Thoracic aorta (tissue), 2 donors: ENCODE results near the gene ATAD3A. TPM values are rescaled to one million over a fixed set of nuclear protein-coding genes. Genes with fewer than 3 reads are reported as not detected.

Experiments
- ATAC-seq: fragments of 150-250 bp; one replicate; pipeline ENCODE4 v1.8.0; 2017; ENCODE audit warnings: low read depth; ENCODE audit not compliant: insufficient number of reproducible peaks, low FRiP score
- DNase-seq: peaks from one replicate; pipeline ENCODE4 v3.0.0-alpha.2; 2020; ENCODE audit warnings: low spot score
- H3K27ac ChIP-seq, 2 donors: fragments of 200-600 bp; sonication (generic); 1 replicate in 1 of 2; 2 replicates in 1 of 2; pipeline ENCODE4 v1.5.1; 2016; ENCODE audit warnings: mild to moderate bottlenecking in 2 of 2, moderate library complexity in 2 of 2
- H3K27me3 ChIP-seq: fragments of 200-600 bp; sonication (generic); replicated peaks from 2 replicates; pipeline ENCODE4 v1.6.0; 2016; ENCODE audit warnings: mild to moderate bottlenecking; ENCODE audit not compliant: insufficient read depth
- H3K36me3 ChIP-seq: fragments of 200-600 bp; sonication (generic); one replicate; pipeline ENCODE4 v1.5.1; 2016
- H3K4me1 ChIP-seq, 2 donors: fragments of 200-600 bp; sonication (generic); 1 replicate in 1 of 2; 2 replicates in 1 of 2; pipeline versions ENCODE4 v1.5.1 to v1.6.0; 2016; ENCODE audit warnings: low read depth in 2 of 2, mild to moderate bottlenecking in 1 of 2; ENCODE audit not compliant: control insufficient read depth in 1 of 2
- H3K4me3 ChIP-seq: fragments of 200-600 bp; sonication (generic); 2 replicates; pipeline ENCODE4 v1.5.1; 2016; ENCODE audit warnings: mild to moderate bottlenecking
- H3K9me3 ChIP-seq: fragments of 200-600 bp; sonication (generic); 2 replicates; pipeline ENCODE4 v1.5.1; 2016
- CTCF ChIP-seq: fragments of 200-600 bp; sonication (generic); IDR thresholded peaks from one replicate; pipeline ENCODE4 v1.5.1; 2019; ENCODE audit warnings: antibody characterized with exemption
- total RNA-seq, 2 donors: library from RNA; depleted of rRNA; stranded (reverse); fragments of >200 nt; gene quantifications; one replicate each; pipeline versions ENCODE4 v1.1.0 to v1.2.3, GENCODE V29; 2016

ATAD3A gene
- total RNA-seq, 2 donors from 2014 or later = 16.7 to 17.6 TPM

GRCh38 chr1:1564268-1564667 lies 52.3 kb downstream of the ATAD3A start:
- TF ChIP-seq CTCF = no peak
- H3K4me1 ChIP-seq = peaks cover 3 to 9% of the 10 kb centered on the region in 2 donors
- ATAC-seq = no peak
- H3K27ac ChIP-seq = no peak overlapping the region
- H3K4me3 ChIP-seq = no peak overlapping the region
- peaks cover 50% of the 10 kb centered on the region for H3K36me3 ChIP-seq
- no peak for DNase-seq
- H3K27me3 ChIP-seq = no peaks in the 10 kb centered on the region
- no peaks in the 10 kb centered on the region for H3K9me3 ChIP-seq

DNA sequence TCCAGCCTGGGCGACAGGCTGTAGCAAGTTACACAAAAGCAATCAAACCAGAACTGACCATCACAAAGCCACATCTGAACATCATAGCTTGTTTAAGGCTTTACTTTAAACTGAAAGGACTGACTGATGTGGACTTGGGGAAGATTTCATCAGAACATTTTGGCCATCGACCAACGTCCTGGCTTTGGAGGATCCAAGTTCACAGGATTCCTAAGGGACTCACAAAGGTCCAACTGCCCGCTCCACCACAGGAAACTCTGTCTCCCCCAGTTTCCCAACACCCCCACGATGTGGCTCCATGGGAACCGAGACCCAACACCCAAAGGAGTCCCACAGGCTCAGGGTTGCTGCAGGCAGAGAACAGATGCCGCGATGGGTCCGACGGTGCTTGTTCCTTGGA lies 53.4 kb downstream of the ATAD3A start:
- TF ChIP-seq CTCF = no peak
- no peak for ATAC-seq
- Histone ChIP-seq H3K27me3 (no peaks in the 10 kb centered on the region), H3K27ac (no peak overlapping the region), H3K9me3 (no peaks in the 10 kb centered on the region), H3K36me3 (peaks cover 45% of the 10 kb centered on the region), H3K4me3 (no peak overlapping the region), H3K4me1 (peaks cover 7 to 19% of the 10 kb centered on the region in 2 donors)
- DNase-seq = no peak

GRCh38 chr1:1567152-1567875 lies 55.4 kb downstream of the ATAD3A start:
- Histone ChIP-seq H3K36me3 (peaks cover 34% of the 10 kb centered on the region), H3K4me1 (peaks cover 9 to 20% of the 10 kb centered on the region in 2 donors), H3K9me3 (no peaks in the 10 kb centered on the region), H3K27me3 (no peaks in the 10 kb centered on the region), H3K4me3 (no peak overlapping the region), H3K27ac (no peak overlapping the region)
- TF ChIP-seq CTCF = no peak
- DNase-seq = no peak
- no peak for ATAC-seq

GRCh38 chr1:1567891-1568291 lies 55.9 kb downstream of the ATAD3A start:
- H3K9me3 ChIP-seq = no peaks in the 10 kb centered on the region
- H3K27ac ChIP-seq = no peak overlapping the region
- H3K27me3 ChIP-seq = no peaks in the 10 kb centered on the region
- DNase-seq (no peak), ATAC-seq (no peak)
- H3K4me3 ChIP-seq = no peak overlapping the region
- peaks cover 14 to 25% of the 10 kb centered on the region in 2 donors for H3K4me1 ChIP-seq
- peaks cover 30% of the 10 kb centered on the region for H3K36me3 ChIP-seq
- no peak for TF ChIP-seq CTCF

DNA sequence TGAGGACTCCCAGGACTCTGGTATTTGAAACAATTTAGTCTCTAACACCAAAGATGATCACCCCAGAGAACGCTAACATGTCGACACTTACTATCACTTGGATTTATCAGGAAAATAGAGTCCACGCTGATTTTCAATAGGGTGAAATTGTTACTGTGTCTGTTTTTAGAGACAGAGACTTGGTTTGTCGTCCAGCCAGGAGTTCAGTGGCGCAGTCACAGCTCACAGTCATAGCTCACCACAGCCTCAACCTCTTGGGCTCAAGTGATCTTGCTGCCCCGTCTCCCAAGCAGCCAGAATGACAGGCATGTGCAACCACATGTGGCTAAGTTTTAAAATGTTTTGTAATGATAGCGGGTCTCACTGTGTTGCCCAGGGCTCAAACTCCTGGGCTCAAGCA lies 57.4 kb downstream of the ATAD3A start:
- peaks cover 20 to 34% of the 10 kb centered on the region in 2 donors for H3K4me1 ChIP-seq
- H3K4me3 ChIP-seq = no peak overlapping the region
- H3K36me3 ChIP-seq = peaks cover 15% of the 10 kb centered on the region
- H3K27me3 ChIP-seq = no peaks in the 10 kb centered on the region
- ATAC-seq (no peak), DNase-seq (no peak)
- H3K27ac ChIP-seq = no peak overlapping the region
- TF ChIP-seq CTCF = no peak
- no peaks in the 10 kb centered on the region for H3K9me3 ChIP-seq
